HG03439 (cell line): Measurements from ENCODE around the gene CRELD2.

Source experiments
- ATAC-seq: cut with Tn5 transposase; IDR thresholded peaks from one replicate; pipeline ENCODE4 v1.9.1; 2021; ENCODE audit warnings: mild to moderate bottlenecking, moderate library complexity; ENCODE audit not compliant: unreplicated experiment

Gene CRELD2

DNA sequence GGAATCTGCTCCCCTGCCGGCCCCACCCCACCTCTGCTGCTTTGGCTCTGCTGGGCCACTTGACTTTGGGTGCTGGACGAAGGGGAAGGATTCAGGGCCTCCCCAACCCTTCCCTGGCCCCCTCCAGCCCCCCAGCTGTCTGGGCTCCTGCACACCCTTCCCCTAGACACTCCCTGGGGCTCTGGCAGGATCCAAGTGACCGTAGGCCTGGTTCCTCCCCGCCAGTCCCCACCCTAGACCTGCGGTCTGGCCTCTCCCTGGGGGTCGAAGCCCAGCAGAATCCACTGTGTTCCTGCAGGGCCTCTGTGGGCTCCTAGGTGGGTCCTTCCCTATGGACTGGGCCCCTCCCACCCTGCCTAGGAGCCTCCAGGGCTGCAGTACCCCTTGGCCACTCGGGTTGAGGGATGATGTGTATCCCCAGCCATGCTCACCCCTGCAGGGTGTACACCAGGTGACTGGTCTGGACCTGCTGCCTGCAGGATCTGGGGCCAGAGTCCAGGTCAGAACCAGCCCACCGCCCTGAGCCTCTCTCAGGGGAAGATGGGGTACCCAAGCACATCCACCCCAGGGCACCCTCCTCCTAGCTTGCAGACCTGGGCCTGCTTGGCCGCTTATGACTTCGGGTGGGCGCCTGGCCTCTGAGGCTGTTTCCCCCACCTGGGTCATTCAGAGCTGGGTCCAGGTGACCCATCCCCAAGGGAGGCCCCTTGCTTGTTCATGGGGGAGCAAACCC, 47.8 kb downstream of the CRELD2 start:
- ATAC-seq = no peak

DNA sequence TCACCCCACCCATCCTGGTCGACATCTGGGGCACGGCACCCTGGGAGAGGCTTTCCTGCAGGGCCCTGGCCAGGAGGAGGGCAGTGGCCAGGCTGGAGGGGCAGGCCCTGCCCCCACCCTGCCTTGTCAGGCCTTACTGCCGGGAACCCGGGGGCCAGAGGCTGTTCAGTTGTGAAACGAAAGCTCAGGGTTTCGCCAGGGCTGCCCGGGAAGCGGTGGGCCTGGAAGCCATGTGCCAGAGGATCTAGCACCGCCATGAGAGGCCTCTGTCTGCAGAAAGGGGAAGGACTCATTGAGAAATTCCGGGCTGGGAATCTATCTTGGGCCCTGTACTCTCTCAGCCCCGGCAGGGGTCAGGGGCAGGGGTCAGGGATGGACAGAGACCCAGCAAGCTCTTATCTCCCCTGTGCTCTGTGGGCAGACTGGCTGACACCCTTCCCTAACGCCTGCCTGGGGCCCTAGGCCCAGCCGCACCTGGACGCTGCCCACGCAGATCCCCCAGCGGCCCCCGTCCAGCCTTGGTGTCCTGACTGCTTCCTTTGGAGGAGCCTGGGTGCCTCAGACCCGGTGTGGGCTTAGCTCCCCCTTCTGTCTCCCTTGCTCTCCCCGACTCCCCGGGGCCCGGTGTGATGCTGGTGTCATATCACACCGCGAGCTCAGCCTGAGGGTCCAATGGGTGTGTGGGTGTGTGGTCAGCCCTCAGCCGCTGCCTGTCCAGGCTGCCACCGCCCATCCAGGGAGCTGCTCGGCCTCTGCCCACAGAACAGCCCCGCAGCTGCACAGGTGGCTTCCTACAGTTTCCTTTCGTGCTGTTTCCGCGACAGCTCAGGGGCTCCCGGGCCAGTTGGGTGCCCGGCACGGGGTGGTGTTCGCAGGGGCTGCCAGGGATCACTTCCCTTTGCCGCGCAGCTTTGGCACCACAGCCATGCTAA, 48.6 kb downstream of the CRELD2 start:
- ATAC-seq = no peak

DNA sequence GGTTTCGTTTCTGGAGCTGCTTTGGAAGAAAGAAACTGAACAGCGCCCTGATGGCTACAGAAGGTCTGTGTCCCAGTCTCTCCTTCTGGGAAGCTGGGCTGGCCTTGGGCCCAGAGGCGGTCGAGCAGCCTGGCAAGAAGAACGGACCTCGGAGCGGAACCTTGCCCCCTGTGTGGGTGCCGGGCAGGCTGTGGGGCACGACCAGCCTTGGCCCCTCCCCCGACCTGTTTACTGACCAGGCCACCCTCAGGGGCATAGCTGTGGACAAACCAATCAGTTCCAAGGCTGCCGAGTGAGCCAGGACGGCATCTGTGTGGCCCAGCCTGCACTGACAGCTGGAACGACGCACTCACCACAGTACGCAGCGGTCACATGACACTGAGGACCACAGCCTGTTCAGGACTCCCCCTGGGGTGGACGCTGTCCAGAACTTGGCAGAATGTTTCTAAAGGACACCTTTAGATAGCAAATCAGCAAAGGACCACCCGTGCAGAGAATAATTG, 49.3 kb downstream of the CRELD2 start:
- ATAC-seq = no peak

DNA sequence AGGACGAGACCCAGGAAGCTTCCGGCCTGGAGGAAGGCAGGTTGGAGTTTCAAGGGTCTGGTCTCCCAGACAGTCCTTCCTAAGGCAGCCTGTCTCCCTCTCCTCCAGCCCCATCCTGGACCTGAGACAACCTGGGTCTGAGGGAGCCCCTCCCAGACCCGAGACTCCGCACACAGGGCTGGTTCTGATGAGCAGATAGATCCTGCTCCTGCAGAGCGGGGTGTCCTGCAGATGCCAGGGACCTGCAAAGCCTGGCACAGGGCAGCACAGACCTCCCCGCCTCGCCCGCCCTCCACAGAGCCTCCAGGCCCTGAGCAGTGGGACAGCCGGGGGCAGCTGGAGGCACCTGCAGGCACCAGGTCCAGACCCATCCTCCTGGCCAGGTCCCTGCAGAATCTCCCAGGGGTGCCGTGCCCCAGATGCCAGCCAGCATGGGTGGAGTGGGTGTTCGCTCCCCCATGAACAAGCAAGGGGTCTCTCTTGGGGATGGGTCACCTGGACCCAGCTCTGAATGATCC, 49.9 kb downstream of the CRELD2 start:
- ATAC-seq = no peak

DNA sequence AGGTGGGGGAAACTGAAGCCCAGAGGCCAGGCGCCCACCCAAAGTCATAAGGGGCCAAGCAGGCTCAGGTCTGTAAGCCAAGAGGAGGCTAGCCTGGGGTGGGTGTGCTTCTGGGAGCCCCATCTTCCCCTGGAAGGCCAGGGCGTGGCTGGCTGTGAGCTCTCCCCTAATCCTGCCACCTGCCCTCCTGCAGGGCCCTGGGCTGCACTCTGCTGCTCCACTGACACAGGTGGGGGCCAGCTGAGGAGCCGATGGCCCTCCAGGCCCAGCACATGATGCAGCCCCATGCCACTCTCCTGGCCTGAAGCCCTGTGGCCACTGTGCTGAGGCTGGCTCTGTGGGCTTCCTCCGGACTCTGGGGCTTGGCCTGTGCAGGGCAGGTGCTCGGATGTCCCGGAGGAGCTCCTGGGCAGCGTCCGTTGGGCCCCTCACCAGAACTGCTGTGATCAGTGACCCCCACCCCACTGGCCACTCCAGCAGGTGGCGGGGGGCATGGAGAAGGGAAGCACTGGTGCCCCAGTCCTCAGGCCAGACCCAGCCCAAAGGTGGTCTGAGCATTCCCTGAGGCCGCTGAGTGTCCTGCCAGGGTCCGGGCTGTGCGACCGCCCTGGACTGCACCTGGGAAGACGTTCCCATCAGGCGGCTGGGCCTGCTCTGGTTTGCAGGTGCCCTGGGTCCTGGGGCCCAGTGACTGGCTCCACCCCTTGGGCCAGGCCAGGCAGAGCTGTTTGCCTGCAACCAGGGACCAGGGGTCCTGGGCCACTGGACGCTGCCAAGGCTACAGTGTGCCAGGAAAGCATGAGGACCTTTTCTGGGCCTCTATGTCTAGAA, 50.6 kb downstream of the CRELD2 start:
- ATAC-seq = no peak

DNA sequence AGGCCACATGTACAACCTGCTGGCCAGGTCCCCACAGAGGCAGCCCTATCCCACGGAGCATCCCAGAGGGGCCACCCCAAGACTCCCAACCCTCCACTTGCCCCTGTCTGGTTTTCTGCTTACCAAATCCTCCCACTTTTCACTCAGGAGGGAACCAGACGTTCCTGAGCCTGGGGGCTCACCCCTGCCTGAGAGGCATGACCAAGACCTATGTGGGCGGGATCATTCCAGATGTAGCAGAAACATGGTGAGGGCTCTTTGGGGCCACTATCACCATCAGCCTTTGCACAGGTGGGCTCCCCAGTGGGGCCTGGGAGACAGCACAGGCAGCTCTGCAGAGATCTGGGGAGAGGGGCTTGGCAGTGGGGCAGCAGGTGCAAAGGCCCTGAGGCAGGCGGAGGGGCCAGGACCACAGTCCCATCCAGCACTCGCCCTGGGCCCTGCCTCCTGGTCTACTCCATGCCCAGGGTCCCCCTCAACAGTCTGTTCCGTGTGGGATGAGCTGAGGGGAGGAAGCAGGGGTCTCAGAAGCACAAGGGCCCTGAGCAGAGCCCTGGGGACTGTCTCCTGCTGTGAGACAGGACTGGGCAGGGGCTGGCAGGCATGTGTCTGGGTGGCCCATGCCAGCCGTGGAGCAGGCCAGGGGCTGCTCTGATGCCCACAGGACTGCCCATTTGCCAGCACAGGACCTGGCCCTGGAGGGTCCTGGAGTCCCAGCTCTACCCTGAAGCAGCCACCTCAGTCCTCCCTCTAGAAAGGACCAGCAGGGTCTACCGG, 51.5 kb downstream of the CRELD2 start:
- no peak for ATAC-seq

DNA sequence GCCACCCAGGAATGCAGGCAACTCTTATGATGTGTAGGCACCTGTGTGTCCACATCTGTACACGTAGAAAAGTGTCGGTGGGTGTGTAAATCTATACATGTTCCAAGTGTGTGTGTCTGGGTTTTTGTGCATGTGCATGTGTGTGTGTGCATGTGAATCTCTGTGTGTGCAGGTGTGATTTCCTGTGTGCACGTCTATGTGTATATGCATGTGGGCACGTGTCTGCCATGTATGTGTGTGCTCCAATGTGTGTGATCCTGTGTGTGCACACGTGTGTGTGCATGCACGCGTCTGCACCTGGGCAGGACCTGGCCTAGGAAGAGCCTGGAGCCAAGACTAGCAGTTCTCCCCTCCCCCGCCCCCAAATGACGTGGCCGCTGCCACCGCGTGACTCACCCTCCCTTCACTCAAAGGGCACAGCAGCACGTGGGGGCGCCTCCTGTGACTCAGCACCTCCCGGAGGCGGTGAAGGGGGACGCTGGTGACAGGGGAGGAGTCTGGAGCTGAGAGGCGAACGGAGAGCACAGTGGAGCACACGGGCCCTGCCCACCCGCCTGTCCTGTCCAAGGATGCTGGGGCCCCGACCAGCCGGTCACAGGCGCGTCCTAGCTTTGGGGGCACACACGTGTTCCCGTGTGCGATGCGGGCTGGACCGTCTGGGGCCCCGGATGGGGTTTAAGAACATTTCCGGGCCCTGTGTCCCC, 52.2 kb downstream of the CRELD2 start:
- ATAC-seq = peak; percentile 61

DNA sequence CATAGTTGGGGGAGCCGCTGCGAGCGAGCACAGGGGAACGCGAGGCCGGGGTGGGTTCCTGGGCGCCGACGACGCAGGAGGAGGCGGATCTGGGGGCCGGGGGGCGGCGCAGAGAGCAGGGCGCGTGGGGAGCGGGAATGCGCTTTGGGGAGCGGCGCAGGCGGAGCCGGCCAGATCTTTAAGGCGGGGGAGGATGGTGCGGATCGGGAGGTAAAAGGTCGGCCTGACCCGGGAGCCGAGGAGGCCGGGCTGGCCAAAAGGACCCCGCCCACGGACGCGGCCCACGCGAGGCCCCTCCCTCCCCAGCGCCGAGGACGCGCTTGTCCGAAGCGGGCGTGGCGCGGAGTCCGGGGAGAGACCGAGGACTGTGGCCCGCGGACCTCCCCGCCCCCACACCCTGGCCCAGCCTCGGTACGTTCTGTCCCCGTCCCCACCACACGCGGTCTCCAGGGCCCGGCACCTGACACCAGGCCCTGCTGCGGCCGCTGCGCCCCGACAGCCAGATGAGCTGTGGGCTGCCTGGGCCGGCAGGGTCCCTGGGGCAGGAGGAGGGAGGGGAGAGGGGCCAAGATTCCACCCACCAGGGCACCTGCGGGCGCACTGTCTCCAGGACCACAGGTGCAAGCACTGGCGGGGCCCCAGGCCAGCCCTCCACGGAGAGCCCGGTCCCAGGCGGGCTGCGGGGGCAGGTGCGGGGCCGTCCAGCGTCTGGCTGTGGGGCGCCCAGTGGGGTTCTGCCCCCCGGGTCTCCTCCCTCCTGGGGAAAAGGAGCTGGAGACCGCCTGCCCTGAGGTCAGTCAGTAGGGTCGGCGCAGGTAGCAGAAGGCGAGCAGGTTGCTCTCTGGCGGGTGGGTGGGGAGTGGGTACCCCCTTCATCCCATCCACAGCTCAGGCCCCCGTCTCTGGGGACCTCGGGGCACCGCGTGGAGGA, 53.1 kb downstream of the CRELD2 start:
- ATAC-seq = peak; percentile 24

DNA sequence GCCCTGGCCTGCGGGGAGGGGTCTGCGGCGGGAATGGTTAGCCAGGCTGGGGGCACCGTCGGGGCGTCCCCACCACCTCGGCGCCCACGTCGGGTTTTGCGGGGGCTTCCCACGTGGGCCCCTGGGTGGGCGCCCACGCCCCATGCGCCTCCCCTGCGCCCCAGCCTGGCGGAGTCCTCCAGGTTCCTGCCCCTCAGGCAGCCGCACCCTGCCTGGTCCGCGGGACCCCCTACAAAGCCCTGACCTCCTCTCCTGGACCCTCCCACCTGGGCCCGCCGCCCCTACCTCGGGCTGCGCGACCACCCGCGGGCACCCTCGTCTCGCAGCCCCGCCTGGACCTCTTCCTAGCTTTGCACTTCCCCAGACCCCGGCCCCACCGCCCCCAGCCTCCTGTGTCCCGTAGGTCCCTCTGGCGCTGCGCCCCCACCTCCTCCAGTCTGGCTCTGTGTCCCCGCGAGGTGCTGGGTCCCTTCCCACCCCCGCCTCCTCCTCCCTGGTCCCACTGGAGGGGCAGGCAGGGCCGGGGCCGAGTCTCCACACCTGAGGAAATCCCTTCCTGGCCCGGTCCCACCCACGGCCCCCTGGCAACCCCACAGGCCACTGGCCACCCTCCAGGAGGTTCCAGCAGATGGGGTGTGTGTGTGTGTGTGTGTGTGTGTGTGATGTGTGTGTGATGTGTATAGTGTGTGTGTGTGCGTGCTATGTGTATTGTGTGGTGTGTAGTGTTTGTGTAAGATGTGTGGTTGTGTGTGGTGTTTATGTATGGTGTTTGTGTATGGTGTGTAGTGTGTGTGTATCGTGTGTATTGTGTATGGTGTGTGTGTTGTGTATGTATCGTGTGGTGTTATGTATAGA, 54.0 kb downstream of the CRELD2 start:
- ATAC-seq = no peak

DNA sequence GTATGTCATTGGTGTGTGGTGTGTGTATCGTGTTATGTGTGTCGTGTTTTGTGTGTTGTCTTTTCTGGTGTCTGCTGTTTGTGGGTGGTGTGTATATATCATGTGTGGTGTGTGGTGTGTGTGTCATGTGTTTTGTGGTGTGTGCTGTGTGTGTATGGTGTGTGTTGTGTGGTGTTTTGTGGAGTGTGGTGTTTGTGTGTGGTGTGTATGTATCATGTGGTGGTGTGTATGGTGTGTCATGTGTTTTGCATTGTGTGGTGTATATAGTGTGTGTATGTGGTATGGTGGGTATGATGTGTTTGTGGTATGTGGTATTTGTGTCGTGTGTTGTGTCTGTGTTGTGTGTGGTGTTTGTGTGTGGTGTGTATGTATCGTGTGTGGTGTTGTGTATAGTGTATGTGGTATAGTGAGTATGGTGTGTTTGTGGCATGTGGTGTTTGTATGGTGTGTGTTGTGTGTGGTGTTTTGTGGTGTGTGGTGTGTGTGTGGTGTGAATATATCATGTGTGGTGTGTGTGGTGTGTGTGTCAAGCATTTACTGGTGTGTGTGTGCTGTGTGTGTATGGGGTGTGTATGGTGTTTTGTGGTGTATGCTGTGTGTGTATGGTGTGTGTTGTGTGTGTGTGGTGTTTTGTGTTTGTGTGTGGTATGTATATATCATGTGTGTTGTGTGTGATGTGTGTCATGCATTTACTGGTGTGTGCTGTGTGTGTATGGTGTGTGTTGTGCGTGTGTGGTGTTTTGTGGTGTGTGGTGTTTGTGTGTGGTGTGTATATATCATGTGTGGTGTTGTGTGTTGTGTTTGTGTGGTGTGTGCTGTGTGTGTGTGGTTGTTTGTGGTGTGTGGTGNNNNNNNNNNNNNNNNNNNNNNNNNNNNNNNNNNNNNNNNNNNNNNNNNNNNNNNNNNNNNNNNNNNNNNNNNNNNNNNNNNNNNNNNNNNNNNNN, 54.9 kb downstream of the CRELD2 start:
- ATAC-seq = no peak

DNA sequence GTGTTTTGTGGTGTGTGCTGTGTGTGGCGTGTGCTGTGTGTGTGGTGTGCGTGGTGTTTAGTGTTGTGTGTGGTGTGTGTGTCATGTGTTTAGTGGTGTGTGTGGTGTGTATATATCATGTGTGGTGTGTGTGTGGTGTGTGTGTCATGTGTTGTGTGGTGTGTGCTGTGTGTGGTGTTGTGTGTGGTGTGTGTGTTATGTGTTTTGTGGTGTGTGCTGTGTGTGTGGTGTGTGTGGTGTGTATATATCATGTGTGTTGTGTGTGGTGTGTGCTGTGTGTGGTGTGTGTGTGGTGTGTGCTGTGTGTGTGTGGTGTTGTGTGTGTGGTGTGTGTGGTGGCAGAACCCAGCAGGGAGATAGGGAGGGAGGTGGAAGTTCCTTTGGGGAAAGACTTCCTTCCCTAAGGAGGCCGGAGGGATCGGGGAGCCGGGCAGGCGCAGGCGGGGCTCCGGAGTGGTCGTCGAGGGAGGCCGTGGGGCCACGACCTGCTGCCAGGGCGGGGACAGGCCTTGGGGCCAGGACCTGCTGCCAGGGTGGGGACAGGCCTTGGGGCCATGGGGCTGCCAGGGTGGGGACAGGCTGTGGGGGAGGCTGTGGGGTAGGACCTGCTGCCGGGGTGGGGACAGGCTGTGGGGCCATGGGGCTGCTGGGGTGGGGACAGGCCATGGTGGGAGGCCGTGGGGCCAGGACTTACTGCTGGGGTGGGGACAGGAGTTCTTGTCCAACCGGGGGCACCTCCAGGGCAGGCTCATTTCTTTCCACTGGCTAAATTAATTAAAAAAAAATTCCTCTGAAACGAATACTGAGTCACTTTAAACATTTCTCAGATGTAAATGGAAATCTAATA, 57.3 kb downstream of the CRELD2 start:
- ATAC-seq = no peak

DNA sequence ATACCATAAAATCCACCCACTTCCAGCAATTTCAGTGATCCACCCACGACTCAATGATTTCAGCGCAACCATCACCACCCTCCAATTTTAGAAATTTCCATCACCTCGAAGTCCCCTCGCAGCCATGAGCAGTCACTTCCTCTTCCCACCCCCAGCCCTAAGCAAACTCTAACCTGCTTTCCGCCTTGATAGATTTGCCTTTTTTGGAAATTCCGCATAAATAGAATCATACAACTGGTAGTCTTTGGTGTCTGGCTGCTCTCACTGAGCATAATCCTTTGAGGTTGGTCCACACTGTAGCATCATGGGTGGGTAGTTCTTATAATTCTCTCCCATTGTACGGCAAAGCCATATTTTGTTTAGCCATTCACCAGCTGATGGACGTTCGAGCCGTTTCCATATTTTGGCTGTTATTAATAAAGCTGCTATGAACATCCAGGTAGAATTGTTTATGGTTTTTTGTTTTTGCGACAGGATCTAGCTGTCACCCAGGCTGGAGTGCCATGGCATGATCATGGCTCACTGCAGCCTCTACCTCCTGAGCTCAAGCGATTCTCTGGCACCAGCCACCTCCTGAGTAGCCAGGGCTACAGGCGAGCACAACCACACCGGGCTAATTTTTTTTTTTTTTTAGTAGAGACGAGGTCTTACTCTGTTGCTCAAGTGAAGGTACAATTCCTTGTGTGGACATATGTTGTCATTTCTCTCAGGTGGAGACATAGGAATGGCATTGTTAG, 58.2 kb downstream of the CRELD2 start:
- ATAC-seq = no peak
